ES-I3 (cell line): ENCODE data around the gene NEUROD2.

Source experiments
- H3K36me3 ChIP-seq: 2 replicates; pipeline ENCODE4 v1.6.1; 2013; ENCODE audit warnings: mild to moderate bottlenecking, low read length, control low read depth, moderate library complexity; ENCODE audit not compliant: insufficient read depth
- H3K4me1 ChIP-seq: 2 replicates; pipeline ENCODE4 v1.6.1; 2013; ENCODE audit warnings: mild to moderate bottlenecking, control low read depth, low read length; ENCODE audit not compliant: insufficient read depth
- H3K9ac ChIP-seq: 2 replicates; pipeline ENCODE4 v1.6.1; 2013; ENCODE audit warnings: low read depth, mild to moderate bottlenecking, low read length, moderate library complexity
- H3K9me3 ChIP-seq: 2 replicates; pipeline ENCODE4 v1.6.1; 2013; ENCODE audit warnings: mild to moderate bottlenecking, low read length, moderate library complexity; ENCODE audit not compliant: control insufficient read depth, insufficient read depth

The NEUROD2 gene

DNA sequence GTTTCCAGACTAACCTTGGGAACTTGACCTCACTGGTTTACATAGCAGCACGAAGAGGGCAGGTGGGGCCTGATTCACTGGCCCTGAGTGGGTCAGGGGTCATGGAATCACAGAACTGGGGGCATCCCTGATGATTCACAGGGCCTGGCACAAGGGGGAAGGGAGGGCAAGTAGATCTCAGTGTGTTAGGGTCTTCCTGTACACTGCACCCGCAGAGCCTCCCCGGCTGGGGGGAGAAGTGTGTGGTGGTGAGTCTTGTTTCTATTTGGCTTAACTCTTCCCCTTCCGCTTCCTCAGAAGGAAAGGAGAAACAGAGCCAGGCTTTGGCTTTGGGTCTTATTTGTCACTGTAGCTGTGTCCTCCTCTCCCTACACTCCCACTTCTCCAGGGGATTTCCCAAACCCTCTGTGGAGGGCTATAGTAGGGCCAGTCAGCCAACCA lies 32.9 kb upstream of the NEUROD2 start:
- Histone ChIP-seq H3K9ac (no peak overlapping the region), H3K36me3 (no peaks in the 10 kb centered on the region), H3K9me3 (no peaks in the 10 kb centered on the region), H3K4me1 (peaks cover 31% of the 10 kb centered on the region)

DNA sequence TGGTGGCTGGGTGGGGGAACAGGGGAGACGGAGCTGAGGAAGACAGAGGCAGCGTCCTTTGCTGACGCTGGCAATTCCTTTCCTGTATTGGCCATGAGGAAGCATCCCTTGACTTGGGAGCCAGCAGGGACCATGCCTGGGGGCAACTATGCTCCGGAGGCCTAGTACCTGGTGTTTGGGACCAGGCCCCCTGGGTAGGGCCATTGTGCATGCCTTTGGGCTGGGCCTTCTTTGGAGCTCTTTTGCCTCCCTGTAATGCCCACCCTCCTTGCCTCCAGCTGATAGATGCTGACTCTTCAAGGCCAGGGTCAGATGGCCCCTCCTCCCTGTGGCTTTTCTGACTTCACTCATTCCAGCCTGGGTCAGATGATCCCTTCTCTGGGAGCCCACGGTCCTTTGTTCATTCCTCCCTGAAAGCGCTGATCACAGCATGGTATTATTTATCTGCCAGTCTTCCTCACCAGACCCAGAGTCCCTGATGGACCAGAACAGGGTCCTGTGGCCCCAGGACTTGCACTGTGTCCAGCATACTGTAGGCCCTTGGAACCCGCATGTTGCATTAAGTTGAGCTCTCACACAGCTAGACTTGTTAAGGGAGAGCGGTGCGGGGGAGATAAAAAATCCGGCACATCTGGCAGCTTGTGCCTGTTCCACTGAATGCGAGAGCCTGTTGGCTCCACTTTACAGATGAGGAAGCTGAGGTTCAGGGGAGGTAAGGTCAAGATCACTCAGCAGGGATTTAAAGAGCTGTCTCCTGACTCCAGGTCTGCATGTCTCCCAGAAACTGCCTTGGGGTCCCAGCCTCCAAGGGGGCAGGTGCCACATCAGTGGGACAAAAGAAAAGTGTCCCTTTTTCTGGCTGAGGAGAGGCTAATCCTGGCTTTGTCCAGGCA lies 32.1 kb upstream of the NEUROD2 start:
- Histone ChIP-seq H3K9ac (no peak overlapping the region), H3K9me3 (no peaks in the 10 kb centered on the region), H3K4me1 (peaks cover 29% of the 10 kb centered on the region), H3K36me3 (no peaks in the 10 kb centered on the region)

DNA sequence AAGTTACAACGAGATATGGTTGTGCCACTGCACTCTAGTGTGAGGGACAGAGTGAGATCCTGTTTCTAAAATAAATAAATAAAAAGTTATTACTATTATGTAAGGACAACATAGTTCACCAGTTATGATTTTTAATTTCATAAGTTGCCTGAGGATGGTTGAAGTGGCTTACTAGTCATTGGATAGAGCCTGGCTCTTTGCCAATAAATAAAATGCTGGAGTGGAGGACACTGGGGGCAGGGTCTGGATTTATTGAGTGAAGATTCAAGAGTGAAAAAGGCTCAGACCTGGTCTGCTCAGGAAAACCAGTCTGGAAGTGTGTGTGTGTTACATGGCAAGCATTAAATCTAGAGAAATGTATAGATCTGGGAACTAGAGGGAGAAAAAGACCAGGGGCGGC lies 31.3 kb upstream of the NEUROD2 start:
- no peaks in the 10 kb centered on the region for H3K36me3 ChIP-seq
- no peak overlapping the region for H3K9ac ChIP-seq
- H3K4me1 ChIP-seq = peaks cover 29% of the 10 kb centered on the region
- H3K9me3 ChIP-seq = no peaks in the 10 kb centered on the region

DNA sequence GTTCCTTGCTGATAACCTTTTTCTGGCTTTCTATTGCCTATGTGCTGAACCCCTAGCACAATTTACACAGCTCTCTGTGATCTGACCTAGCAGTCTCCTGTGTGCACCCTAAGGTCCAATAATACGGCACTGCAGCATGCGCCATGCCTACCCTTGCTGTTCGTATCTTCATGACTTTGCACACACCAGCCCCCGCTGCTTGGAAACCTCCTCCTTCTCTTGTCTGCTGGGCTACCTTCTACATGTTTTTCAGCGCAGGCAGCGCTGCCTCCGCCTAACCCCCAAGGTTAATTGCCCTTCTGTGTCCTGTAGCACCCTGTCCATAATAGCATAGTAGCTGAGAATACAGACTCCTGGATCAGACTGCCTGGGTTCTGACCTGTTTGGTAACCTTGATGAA lies 30.6 kb upstream of the NEUROD2 start:
- Histone ChIP-seq H3K9ac (no peak overlapping the region), H3K4me1 (peaks cover 27% of the 10 kb centered on the region), H3K9me3 (no peaks in the 10 kb centered on the region), H3K36me3 (no peaks in the 10 kb centered on the region)

DNA sequence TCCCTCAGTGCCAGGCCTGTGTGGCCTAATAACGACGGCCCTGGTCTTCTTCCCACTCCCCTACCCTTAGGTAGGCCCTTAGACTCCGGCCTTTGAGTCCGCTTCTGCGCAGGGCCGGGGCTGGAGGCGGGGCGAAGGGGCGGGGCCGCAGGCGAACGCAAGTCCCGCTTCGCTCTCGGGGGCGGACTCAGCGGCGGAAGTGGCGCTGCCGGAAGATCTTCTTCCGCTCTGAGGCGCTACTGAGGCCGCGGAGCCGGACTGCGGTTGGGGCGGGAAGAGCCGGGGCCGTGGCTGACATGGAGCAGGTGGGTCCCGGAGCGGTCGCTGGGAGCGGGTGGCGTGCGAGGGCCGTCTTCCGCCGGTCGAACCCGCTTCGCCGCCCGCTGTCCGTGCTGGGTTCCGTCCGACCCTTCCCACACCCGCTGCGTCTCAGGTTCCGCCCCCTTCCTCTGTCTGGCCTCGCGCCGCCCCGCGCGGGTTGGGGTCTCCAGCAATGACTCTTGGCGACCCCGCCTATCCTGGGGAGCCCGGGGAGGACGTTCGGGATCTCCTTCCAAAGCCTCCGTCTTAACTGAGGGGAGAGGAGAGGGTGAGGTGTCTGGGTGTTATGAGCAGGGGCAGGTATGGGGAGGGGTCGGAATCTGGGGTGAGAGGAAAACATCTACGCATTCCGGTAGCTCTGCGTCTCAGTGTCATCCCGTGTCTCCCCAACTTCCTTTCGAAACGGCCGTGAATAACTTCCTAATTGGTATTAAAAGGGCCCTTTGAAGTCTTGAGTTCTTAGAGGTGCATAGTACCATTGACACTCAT lies 29.4 kb upstream of the NEUROD2 start, which contains the start of gene STARD3:
Gene STARD3, plus strand, starts transcription at position 218 of the 810 bp plus-strand sequence. CDS start 16,388 bp downstream, outside the sequence.
- no peaks in the 10 kb centered on the region for H3K36me3 ChIP-seq
- H3K9ac ChIP-seq = peak within 1 kb of the TSS; percentile 80
- peaks cover 34% of the 10 kb centered on the region for H3K4me1 ChIP-seq
- no peaks in the 10 kb centered on the region for H3K9me3 ChIP-seq

DNA sequence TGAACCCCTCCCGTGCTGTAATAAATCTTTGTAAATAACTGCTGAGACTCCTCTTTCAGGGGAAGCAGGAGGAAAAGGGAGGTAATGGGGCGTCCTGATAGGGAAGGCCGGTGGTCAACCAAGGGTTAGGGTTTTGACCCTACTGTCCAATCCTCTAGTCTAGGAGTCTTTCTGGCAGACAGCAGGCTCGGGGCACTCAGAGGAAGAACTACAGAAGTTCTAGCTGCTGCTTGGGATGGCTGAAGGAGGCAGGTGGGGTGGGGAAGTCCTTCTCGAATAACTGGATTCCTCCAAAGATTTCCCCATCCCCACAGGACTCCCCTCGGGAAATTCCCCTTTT lies 28.8 kb upstream of the NEUROD2 start:
- Histone ChIP-seq H3K36me3 (no peaks in the 10 kb centered on the region), H3K9me3 (no peaks in the 10 kb centered on the region), H3K4me1 (peaks cover 39% of the 10 kb centered on the region), H3K9ac (peak overlapping the region; percentile 80)

DNA sequence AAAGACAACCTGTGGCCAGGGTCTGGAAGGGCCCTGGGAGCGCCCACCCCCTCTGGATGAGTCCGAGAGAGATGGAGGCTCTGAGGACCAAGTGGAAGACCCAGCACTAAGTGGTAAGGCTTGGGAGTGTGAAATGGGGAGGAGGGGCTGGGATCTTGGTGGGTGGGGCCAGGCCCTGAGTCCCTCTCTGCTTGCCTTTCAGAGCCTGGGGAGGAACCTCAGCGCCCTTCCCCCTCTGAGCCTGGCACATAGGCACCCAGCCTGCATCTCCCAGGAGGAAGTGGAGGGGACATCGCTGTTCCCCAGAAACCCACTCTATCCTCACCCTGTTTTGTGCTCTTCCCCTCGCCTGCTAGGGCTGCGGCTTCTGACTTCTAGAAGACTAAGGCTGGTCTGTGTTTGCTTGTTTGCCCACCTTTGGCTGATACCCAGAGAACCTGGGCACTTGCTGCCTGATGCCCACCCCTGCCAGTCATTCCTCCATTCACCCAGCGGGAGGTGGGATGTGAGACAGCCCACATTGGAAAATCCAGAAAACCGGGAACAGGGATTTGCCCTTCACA lies 28.0 kb upstream of the NEUROD2 start:
- Histone ChIP-seq H3K9me3 (no peaks in the 10 kb centered on the region), H3K36me3 (no peaks in the 10 kb centered on the region), H3K4me1 (peaks cover 45% of the 10 kb centered on the region), H3K9ac (no peak overlapping the region)

DNA sequence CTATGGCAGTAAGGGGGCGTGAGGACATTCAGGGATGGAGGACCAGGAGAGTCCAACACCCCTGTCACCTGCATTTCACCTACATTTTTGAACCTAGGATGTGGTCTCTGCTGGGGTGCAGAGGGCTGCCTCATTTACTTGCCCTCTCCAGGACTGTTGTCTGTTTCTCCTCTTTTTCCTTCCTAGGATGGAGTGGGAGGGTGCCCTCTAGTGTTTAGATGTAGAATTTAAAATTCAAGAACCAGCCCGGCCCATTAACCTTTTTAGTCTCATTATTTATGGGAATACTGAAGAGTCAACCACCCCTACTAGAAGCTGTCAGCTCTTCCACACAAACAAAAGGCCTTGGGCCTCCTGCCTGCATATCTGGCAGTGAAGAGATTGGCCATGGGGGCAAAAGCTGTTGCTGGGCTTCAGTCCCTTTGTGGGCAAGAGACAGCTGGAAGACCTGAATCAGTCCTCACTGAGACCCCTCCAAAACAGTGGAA lies 26.7 kb upstream of the NEUROD2 start:
- Histone ChIP-seq H3K4me1 (peaks cover 42% of the 10 kb centered on the region), H3K9ac (no peak overlapping the region), H3K9me3 (no peaks in the 10 kb centered on the region), H3K36me3 (no peaks in the 10 kb centered on the region)

DNA sequence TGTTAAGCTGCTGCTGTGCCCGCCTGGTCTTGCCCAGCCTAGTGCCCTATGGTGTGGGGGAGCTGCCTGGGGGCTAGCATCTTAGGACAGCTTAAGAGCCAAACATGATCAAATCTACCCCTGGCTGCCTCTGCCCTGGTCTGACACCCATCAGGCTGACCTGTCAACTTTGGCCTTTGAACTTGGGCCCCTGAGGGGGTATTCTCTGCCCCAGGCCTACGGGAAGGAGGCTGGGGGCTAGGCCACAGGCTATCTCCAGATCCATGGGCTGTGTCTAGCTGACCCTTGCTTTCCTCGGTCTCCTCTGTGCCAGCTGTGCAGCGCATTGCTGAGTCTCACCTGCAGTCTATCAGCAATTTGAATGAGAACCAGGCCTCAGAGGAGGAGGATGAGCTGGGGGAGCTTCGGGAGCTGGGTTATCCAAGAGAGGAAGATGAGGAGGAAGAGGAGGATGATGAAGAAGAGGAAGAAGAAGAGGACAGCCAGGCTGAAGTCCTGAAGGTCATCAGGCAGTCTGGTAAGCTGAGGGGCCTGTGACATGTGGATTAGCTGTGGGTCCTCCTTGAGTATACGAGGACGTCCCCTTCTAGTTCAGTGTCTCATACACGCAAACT lies 26.0 kb upstream of the NEUROD2 start:
- peaks cover 45% of the 10 kb centered on the region for H3K4me1 ChIP-seq
- no peaks in the 10 kb centered on the region for H3K36me3 ChIP-seq
- no peak overlapping the region for H3K9ac ChIP-seq
- no peaks in the 10 kb centered on the region for H3K9me3 ChIP-seq

DNA sequence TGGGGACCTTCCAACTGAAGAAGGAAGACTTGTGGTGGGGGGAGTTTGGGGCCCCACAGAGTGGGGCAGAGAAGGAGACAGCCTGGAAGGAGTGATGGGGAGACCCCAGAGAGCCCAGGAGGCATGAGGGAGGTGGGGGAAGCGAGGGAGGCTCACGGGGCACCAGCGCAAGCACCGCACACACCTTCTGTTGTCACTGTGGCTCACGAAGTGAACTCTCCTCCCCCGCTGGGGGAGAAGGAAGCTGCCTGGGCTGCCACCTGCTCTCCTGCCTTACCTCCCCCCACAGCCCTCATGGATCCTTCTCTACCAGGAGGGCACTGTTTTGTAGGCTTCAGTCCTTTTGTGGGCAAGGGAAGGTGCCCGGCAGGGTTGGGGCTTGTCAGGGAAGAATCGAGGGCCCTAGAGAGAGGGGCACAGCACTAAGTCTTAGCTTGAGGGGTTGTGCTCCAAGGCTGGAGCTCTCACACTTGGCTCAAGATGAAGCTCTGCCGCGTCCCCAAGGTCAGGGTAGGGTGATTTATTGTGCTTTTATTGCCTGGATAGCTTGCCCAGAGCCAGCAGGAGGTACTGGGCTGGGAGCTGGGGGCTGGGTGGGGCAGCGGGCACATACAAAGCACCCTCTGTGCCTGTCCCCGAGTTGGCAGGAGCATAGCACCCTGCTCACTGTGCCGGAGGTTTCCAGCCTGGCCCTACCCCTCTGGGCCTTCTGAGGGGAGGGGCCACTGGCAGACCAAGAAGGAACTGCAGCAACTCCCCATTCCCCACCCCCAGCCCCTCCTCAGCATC lies 24.6 kb upstream of the NEUROD2 start:
- H3K36me3 ChIP-seq = no peaks in the 10 kb centered on the region
- H3K4me1 ChIP-seq = peaks cover 55% of the 10 kb centered on the region
- no peaks in the 10 kb centered on the region for H3K9me3 ChIP-seq
- H3K9ac ChIP-seq = 0 out of 2 replicates have a peak overlapping the region, but pooled peaks have one; percentile 0

DNA sequence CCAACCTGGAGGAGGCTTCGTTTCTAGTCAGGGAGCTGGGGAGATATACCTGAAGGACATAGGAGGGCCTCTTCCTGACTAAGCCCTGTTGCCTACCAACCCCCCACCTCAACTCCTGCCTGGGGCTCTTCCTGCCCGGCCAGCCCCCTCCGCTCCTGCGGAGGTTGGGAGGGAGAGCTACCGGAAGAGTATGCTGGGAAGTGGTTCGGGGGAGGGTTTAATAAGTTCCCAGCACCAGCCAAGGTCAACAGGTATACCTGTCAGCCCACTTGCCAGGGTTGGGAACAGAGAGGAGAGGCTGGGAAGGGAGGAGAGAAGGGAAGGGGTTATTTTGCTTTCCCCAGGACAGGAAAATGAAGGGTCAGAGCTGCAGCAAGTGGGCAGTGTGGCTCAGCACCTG lies 23.7 kb upstream of the NEUROD2 start:
- peaks cover 52% of the 10 kb centered on the region for H3K4me1 ChIP-seq
- no peaks in the 10 kb centered on the region for H3K36me3 ChIP-seq

DNA sequence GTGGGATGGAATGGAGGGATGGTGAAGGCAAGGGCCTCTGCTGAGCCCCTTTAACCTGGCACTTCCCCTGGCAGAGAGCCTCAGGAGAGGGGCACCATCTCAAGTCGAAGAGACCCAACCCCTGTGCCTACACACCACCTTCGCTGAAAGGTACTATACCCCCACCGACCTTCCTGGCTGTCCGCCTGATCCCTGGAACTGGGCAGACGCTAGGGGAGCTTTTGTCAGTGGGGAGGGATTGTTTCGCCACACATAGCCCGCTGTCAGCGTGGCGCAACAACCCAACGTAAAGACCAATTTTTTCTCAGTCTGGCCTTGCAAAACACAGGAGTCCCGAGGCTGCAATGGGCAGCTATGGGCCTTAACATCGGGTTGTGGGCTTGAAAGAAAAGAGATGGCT lies 22.2 kb upstream of the NEUROD2 start:
- Histone ChIP-seq H3K9ac (no peak overlapping the region), H3K4me1 (peaks cover 42% of the 10 kb centered on the region), H3K9me3 (no peaks in the 10 kb centered on the region), H3K36me3 (no peaks in the 10 kb centered on the region)

More for the DNA sequence above, 23.7 kb upstream of the NEUROD2 start:
- 0 out of 2 replicates have a peak overlapping the region, but pooled peaks have one; percentile 0 for H3K9ac ChIP-seq
- no peaks in the 10 kb centered on the region for H3K9me3 ChIP-seq

DNA sequence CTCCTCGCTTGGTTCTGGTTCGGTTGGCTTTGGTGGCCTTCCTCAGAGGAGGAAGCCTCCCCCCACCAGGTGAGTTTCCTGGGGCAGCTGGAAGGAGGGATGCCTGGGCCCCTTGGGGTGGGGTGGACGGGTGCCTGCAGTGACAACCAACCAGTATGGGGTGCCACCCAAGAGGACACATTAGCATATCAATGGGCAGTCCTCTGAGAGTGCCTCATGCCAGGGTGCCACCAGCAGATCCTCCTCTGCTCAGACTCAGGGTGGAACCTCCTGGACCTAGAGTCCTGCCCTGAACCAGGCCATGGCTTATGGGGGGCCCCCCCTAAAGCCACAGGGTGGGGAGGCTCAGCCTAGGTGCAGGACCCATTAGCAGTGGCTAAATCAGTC lies 21.8 kb upstream of the NEUROD2 start:
- Histone ChIP-seq H3K4me1 (peaks cover 39% of the 10 kb centered on the region), H3K36me3 (no peaks in the 10 kb centered on the region), H3K9me3 (no peaks in the 10 kb centered on the region), H3K9ac (no peak overlapping the region)
